Sigmoid colon (tissue), 4 donors: ENCODE results near the gene TRIM2.

Experiments used
- CTCF ChIP-seq, 4 experiments: fragments of 450-650 bp in 3 of 4; fragments of 200-600 bp in 1 of 4; IDR thresholded peaks; one replicate each; pipeline ENCODE4 v1.5.1; 2016 to 2019; ENCODE audit warnings: antibody characterized with exemption in 4 of 4, mild to moderate bottlenecking in 3 of 4, moderate library complexity in 2 of 4
- EP300 ChIP-seq, 4 donors: sonication (generic); formaldehyde crosslinking; IDR thresholded peaks; one replicate each; pipeline ENCODE4 v1.6.1; 2017; ENCODE audit warnings: antibody characterized with exemption in 4 of 4
- POLR2A ChIP-seq, 2 donors: fragments of 450-650 bp; IDR thresholded peaks; one replicate each; pipeline ENCODE4 v1.6.1; 2016; ENCODE audit warnings: antibody characterized with exemption in 2 of 2, mild to moderate bottlenecking in 2 of 2, moderate library complexity in 2 of 2
- POLR2AphosphoS5 ChIP-seq, 4 donors: sonication (generic); formaldehyde crosslinking; IDR thresholded peaks; one replicate each; pipeline ENCODE4 v1.6.1; 2017; ENCODE audit warnings: antibody characterized with exemption in 4 of 4

GRCh38 chr4:153365003-153365402 lies 160.8 kb downstream of the TRIM2 start:
- no peak for TF ChIP-seq CTCF (IDR thresholded peaks at IDR 0.05)
- TF ChIP-seq POLR2A (IDR thresholded peaks at IDR 0.05), result no peak
- no peak for TF ChIP-seq POLR2AphosphoS5 (IDR thresholded peaks at IDR 0.05)
- no peak for TF ChIP-seq EP300 (IDR thresholded peaks at IDR 0.05)
